ENCODE measurements around the gene EIF5. TPM values are rescaled to one million over a fixed set of nuclear protein-coding genes. Genes with fewer than 3 reads are reported as not detected.

Gene EIF5
- total RNA-seq, 2 donors from 2014 or later, result 267 to 339 TPM

GRCh38 chr14:103332143-103332919 is 1.7 kb upstream of the EIF5 start:
- peaks cover 24% of the 10 kb centered on the region for H3K36me3 ChIP-seq (ENCODE audit: control insufficient read depth, insufficient read depth, low read length)
- peak overlapping the region; percentile 96 for H3K4me3 ChIP-seq (ENCODE audit: low read length)
- DNase-seq, result no peak
- H3K4me1 ChIP-seq (ENCODE audit: control insufficient read depth, insufficient read depth, low read length), result no peaks in the 10 kb centered on the region
- peaks cover 24% of the 10 kb centered on the region for H3K36me3 Mint-ChIP-seq (ENCODE audit: low read depth)
- H3K9me3 ChIP-seq (ENCODE audit: control insufficient read depth, low read length), result no peaks in the 10 kb centered on the region
- no peaks in the 10 kb centered on the region for H3K9me3 Mint-ChIP-seq
- H3K4me3 Mint-ChIP-seq, result peak overlapping the region; percentile 94
- TF ChIP-seq CTCF (conservative IDR thresholded peaks at IDR 0.05), result no peak
- no peaks in the 10 kb centered on the region for H3K27me3 ChIP-seq (ENCODE audit: control insufficient read depth, insufficient read depth, low read length, poor library complexity, severe bottlenecking)
- peak overlapping the region; percentile 98 for H3K27ac Mint-ChIP-seq
- no peaks in the 10 kb centered on the region for H3K27me3 Mint-ChIP-seq (ENCODE audit: insufficient read depth)
- H3K4me1 Mint-ChIP-seq, result peaks cover 26% of the 10 kb centered on the region
- H3K9ac ChIP-seq (ENCODE audit: extremely low read depth, low read length, poor library complexity, severe bottlenecking), result peak overlapping the region; percentile 98
- 87 to 91% methylated on average over 2 to 9 of the region's 9 CpGs for WGBS, 2 experiments (ENCODE audit: insufficient coverage in 1 of 2, insufficient read length in 1 of 2)
- no peak overlapping the region for H3K27ac ChIP-seq (ENCODE audit: low read depth, low read length)

DNA sequence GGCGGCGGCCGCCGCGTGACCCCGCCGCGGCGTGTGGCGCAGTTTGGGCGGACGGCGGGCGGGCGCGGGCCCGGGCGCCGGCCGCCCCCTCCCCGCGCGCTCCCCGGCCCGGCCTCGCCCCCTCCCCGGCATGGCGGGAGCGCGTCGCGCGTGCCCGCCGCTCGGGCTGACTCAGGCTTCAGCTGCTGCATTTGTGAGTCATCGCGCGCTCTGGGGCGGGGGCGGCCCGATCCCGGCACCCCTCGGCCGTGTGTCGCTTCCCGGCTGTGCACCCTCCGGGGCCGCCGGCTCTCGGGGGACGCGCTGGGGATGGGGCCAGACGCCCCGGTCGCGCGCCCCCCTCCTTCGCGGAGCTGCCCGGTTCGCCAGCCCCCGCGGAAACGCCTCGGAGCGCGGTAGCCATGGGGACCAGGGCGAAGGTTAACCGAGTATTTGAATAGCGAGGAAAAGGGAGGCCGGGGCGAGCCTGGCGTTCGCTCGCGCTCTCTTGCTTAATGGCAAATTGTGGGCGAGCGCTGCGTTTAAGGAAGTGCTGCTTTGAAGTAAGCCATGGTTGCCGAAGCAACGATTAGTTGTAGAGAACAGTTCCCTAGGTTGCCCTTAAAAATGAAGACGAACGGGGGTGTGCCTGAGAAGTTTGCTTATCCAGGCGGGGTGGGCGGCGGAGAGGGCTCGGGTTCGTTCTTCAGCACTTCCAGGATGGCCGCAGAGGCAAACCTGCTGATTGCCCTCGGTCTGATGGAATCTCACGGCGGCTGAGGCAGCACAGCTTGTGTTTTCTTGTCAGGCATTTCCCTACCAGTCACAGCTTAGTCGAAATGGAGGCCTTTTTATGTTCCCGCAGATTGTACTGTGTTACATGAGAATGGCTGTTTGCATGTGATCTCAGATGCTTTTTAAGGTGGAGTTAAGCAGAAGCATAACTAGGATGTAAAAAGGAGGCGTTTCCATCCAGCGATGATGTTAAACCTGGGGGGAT is 896 bp downstream of the EIF5 start:
- Mint-ChIP-seq H3K9me3 (no peaks in the 10 kb centered on the region), H3K36me3 (ENCODE audit: low read depth) (peaks cover 49% of the 10 kb centered on the region), H3K4me3 (peak overlapping the region; percentile 94), H3K27ac (peak overlapping the region; percentile 89), H3K27me3 (ENCODE audit: insufficient read depth) (no peaks in the 10 kb centered on the region), H3K4me1 (peaks cover 23% of the 10 kb centered on the region)
- Histone ChIP-seq H3K27me3 (ENCODE audit: control insufficient read depth, insufficient read depth, low read length, poor library complexity, severe bottlenecking) (no peaks in the 10 kb centered on the region), H3K36me3 (ENCODE audit: control insufficient read depth, insufficient read depth, low read length) (peaks cover 50% of the 10 kb centered on the region), H3K9ac (ENCODE audit: extremely low read depth, low read length, poor library complexity, severe bottlenecking) (peak overlapping the region; percentile 98), H3K4me1 (ENCODE audit: control insufficient read depth, insufficient read depth, low read length) (no peaks in the 10 kb centered on the region), H3K9me3 (ENCODE audit: control insufficient read depth, low read length) (no peaks in the 10 kb centered on the region), H3K4me3 (ENCODE audit: low read length) (peak overlapping the region; percentile 96), H3K27ac (ENCODE audit: low read depth, low read length) (peak overlapping the region; percentile 97)
- no peak for TF ChIP-seq CTCF (conservative IDR thresholded peaks at IDR 0.05)
- peak; percentile 61 for DNase-seq
- WGBS, 2 experiments (ENCODE audit: insufficient coverage in 1 of 2, insufficient read length in 1 of 2), result 1 to 5% methylated on average over 34 to 97 of the region's 97 CpGs

DNA sequence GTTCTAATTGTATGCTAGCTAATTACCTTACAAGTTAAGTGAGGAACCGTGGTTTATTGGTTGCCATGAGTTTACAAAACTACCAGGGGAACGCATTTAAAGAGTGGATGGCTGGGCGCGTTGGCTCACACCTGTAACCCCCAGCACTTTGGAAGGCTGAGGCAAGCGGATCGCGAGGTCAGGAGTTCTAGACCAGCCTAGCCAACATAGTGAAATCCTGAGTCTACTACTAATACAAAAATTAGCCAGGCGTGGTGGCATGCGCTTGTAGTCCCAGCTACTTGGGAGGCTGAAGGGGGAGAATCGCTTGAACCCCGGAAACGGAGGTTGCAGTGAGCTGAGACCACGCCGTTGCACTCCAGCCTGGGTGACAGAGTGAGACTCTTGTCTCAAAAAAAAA is 2.2 kb downstream of the EIF5 start:
- Histone ChIP-seq H3K9ac (ENCODE audit: extremely low read depth, low read length, poor library complexity, severe bottlenecking) (no peak overlapping the region), H3K27ac (ENCODE audit: low read depth, low read length) (no peak overlapping the region), H3K4me3 (ENCODE audit: low read length) (peak overlapping the region; percentile 90), H3K36me3 (ENCODE audit: control insufficient read depth, insufficient read depth, low read length) (peaks cover 62% of the 10 kb centered on the region), H3K4me1 (ENCODE audit: control insufficient read depth, insufficient read depth, low read length) (no peaks in the 10 kb centered on the region), H3K9me3 (ENCODE audit: control insufficient read depth, low read length) (no peaks in the 10 kb centered on the region), H3K27me3 (ENCODE audit: control insufficient read depth, insufficient read depth, low read length, poor library complexity, severe bottlenecking) (no peaks in the 10 kb centered on the region)
- H3K27me3 Mint-ChIP-seq (ENCODE audit: insufficient read depth), result no peaks in the 10 kb centered on the region
- TF ChIP-seq CTCF (conservative IDR thresholded peaks at IDR 0.05), result no peak
- H3K36me3 Mint-ChIP-seq (ENCODE audit: low read depth), result peaks cover 62% of the 10 kb centered on the region
- peak overlapping the region; percentile 94 for H3K4me3 Mint-ChIP-seq
- no peaks in the 10 kb centered on the region for H3K9me3 Mint-ChIP-seq
- DNase-seq, result no peak
- peaks cover 15% of the 10 kb centered on the region for H3K4me1 Mint-ChIP-seq
- 95 to 97% methylated on average over 14 of the region's 14 CpGs for WGBS, 2 experiments (ENCODE audit: insufficient coverage in 1 of 2, insufficient read length in 1 of 2)
- peak overlapping the region; percentile 81 for H3K27ac Mint-ChIP-seq

All from endodermal cell (in vitro differentiated cells).